ENCODE data around the gene ALOX15.

DNA sequence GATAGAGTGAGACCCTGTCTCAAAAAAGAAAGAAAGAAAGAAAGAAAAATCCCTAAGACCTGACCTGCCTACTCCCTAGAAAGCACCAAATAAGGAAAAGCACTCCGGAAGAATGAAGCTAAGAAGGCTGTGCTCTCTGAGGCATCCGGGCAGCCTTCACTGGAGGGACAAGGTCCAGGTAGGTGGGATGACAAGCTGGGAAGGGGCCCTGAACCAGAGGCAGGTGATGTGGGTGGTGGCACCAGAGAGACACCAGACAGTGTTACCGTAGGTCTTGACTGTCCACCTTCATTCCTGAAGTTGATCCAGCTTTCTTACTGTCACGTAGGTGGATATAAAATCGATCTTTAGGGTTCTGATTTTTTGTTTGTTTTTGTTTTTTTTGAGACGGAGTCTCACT lies 30.8 kb downstream of the ALOX15 start:
- TF ChIP-seq CTCFL (IDR thresholded peaks at IDR 0.05; ENCODE audit: borderline replicate concordance, insufficient read depth, low read depth, low read length, poor library complexity, severe bottlenecking) = no peak
- no peak for TF ChIP-seq YY1 (IDR thresholded peaks at IDR 0.05; ENCODE audit: borderline replicate concordance in 1 of 3, control insufficient read depth in 1 of 3, extremely low read depth in 1 of 3, insufficient read depth in 3 of 3, insufficient read length in 1 of 3, insufficient replicate concordance in 2 of 3, low read depth in 1 of 3, low read length in 2 of 3)
- no peak for TF ChIP-seq ZMIZ1 (IDR thresholded peaks at IDR 0.05; ENCODE audit: low read depth in 2 of 2, low read length in 2 of 2)
- TF ChIP-seq, protein P1, sequence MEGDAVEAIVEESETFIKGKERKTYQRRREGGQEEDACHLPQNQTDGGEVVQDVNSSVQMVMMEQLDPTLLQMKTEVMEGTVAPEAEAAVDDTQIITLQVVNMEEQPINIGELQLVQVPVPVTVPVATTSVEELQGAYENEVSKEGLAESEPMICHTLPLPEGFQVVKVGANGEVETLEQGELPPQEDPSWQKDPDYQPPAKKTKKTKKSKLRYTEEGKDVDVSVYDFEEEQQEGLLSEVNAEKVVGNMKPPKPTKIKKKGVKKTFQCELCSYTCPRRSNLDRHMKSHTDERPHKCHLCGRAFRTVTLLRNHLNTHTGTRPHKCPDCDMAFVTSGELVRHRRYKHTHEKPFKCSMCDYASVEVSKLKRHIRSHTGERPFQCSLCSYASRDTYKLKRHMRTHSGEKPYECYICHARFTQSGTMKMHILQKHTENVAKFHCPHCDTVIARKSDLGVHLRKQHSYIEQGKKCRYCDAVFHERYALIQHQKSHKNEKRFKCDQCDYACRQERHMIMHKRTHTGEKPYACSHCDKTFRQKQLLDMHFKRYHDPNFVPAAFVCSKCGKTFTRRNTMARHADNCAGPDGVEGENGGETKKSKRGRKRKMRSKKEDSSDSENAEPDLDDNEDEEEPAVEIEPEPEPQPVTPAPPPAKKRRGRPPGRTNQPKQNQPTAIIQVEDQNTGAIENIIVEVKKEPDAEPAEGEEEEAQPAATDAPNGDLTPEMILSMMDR (IDR thresholded peaks at IDR 0.05 in 2 of 3, conservative IDR thresholded peaks at IDR 0.05 in 1 of 3; ENCODE audit: insufficient read depth in 2 of 3, low read depth in 1 of 3, low read length in 3 of 3) = no peak
- TF ChIP-seq KDM1A (IDR thresholded peaks at IDR 0.05) = no peak
- TF ChIP-seq ZNF668 (CRISPR knock-in tag; IDR thresholded peaks at IDR 0.05) = no peak
- no peak for TF ChIP-seq E2F6 (IDR thresholded peaks at IDR 0.05; ENCODE audit: borderline replicate concordance in 1 of 2, extremely low read depth in 1 of 2, insufficient read depth in 1 of 2, insufficient read length in 1 of 2, low read depth in 1 of 2, low read length in 1 of 2, poor library complexity in 1 of 2, severe bottlenecking in 1 of 2)
- TF ChIP-seq MCM5 (IDR thresholded peaks at IDR 0.05; ENCODE audit: low read depth) = no peak
- TF ChIP-seq ZNF232 (CRISPR knock-in tag; IDR thresholded peaks at IDR 0.05) = no peak
- TF ChIP-seq ERF (CRISPR knock-in tag; IDR thresholded peaks at IDR 0.05) = no peak
- no peak for TF ChIP-seq SFPQ (IDR thresholded peaks at IDR 0.05; ENCODE audit: low read depth, low read length)
- no peak for TF ChIP-seq NR3C1 (CRISPR knock-in tag; IDR thresholded peaks at IDR 0.05)
- no peak for TF ChIP-seq ZNF717 (CRISPR knock-in tag; IDR thresholded peaks at IDR 0.05)
- TF ChIP-seq IFI16 (CRISPR knock-in tag; IDR thresholded peaks at IDR 0.05) = no peak

Data from K562 (cell line).